IgD-negative memory B cell (primary cell): ENCODE data around the gene SERPINB5. TPM values are rescaled to one million over a fixed set of nuclear protein-coding genes. Genes with fewer than 3 reads are reported as not detected.

Experiments
- H3K27ac Mint-ChIP-seq, 3 donors: one replicate each; pipeline ENCODE4 v1.8.0; 2020 to 2022; ENCODE audit warnings: mild to moderate bottlenecking in 3 of 3, mixed read lengths in 3 of 3, moderate library complexity in 1 of 3
- H3K27me3 Mint-ChIP-seq: one replicate; pipeline ENCODE4 v1.8.0; 2021; ENCODE audit warnings: mixed read lengths
- H3K36me3 Mint-ChIP-seq: one replicate; pipeline ENCODE4 v1.8.0; 2020; ENCODE audit warnings: mild to moderate bottlenecking, mixed read lengths
- H3K4me1 Mint-ChIP-seq, 3 donors: one replicate each; pipeline ENCODE4 v1.8.0; 2020 to 2022; ENCODE audit warnings: mixed read lengths in 3 of 3, mild to moderate bottlenecking in 1 of 3
- H3K4me3 Mint-ChIP-seq, 4 donors: one replicate each; pipeline ENCODE4 v1.8.0; 2020 to 2022; ENCODE audit warnings: mild to moderate bottlenecking in 4 of 4, mixed read lengths in 4 of 4, moderate library complexity in 3 of 4
- H3K9me3 Mint-ChIP-seq, 3 donors: one replicate each; pipeline ENCODE4 v1.8.0; 2020 to 2021; ENCODE audit warnings: mixed read lengths in 3 of 3, mild to moderate bottlenecking in 1 of 3
- polyA plus RNA-seq: library from polyadenylated mRNA; unstranded; fragments of 300-500 nt; fragmentation: Illumina TruSeq; gene quantifications from one replicate; pipeline ENCODE4 v1.2.3, GENCODE V29; 2021

Gene SERPINB5
- polyA plus RNA-seq, 1 donor from 2014 or later, result not detected

- H3K27me3 Mint-ChIP-seq, result peaks cover 5% of the 10 kb centered on the region
Observed at GRCh38 chr18:63528863-63529492, 52.2 kb downstream of the SERPINB5 start.

DNA sequence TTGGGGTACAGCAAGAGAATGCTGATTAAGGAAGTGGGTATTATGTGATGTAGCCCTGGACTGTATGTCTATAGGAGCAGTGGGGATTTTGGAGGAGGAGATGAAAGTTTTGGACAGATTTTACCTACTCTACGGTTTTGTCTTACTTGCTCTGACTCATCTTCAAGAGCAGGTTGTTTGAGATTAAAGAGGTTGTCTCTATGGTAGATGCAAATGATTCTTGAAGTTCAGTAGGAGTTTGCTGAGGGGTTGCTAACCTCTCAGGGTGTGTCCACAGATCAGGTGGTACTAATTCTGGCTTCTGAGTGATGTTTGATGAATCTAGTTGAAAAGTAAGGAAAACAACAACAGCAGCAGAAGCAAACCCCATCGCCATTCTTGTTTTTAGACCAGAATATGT is 55.7 kb downstream of the SERPINB5 start:
- H3K4me3 Mint-ChIP-seq, result no peak overlapping the region
- no peaks in the 10 kb centered on the region for H3K4me1 Mint-ChIP-seq
- H3K36me3 Mint-ChIP-seq, result no peaks in the 10 kb centered on the region
- H3K9me3 Mint-ChIP-seq, result no peaks in the 10 kb centered on the region
- H3K27ac Mint-ChIP-seq, result no peak overlapping the region
- H3K27me3 Mint-ChIP-seq, result peaks cover 13% of the 10 kb centered on the region

More at GRCh38 chr18:63528863-63529492, 52.2 kb downstream of the SERPINB5 start:
- Mint-ChIP-seq H3K4me3 (peak overlapping the region in 1 of 4 donors; percentile 14), H3K36me3 (no peaks in the 10 kb centered on the region), H3K27ac (no peak overlapping the region), H3K9me3 (no peaks in the 10 kb centered on the region), H3K4me1 (no peaks in the 10 kb centered on the region)

- no peak overlapping the region for H3K4me3 Mint-ChIP-seq
- H3K4me1 Mint-ChIP-seq, result no peaks in the 10 kb centered on the region
- H3K36me3 Mint-ChIP-seq, result no peaks in the 10 kb centered on the region
- no peak overlapping the region for H3K27ac Mint-ChIP-seq
- H3K9me3 Mint-ChIP-seq, result no peaks in the 10 kb centered on the region
- H3K27me3 Mint-ChIP-seq, result peaks cover 15% of the 10 kb centered on the region
Observed at GRCh38 chr18:63534615-63535014, 57.9 kb downstream of the SERPINB5 start.

DNA sequence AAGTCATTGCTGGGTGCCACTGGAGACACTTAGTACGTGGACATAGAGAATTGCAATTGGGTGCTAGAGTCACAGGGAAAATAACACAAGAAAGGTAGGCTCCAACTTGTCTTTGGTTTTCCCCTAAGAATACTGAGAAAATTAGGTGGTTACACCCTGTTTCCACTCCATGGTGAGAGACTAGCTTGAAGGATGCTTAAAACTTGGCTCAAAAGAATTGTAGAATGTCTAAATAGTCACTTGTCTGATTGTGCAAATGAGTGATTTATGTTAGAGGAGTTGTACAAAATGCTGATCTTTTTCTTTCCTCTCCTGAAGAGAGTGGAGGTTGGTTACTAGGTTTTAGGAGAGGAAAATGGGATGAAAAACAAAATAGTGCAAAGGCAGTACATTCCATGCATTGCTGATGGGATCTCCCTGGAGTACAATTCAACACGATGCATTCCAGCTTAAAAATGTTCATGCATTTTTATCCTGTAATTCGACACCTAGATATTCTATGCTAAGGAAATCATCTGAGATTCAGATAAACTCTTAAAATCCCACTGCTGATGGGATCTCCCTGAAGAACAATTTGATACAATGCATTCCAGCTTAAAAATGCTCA is 63.2 kb downstream of the SERPINB5 start:
- Mint-ChIP-seq H3K36me3 (peaks cover 1% of the 10 kb centered on the region), H3K4me3 (no peak overlapping the region), H3K9me3 (no peaks in the 10 kb centered on the region), H3K4me1 (no peaks in the 10 kb centered on the region), H3K27ac (no peak overlapping the region), H3K27me3 (peaks cover 2% of the 10 kb centered on the region)

DNA sequence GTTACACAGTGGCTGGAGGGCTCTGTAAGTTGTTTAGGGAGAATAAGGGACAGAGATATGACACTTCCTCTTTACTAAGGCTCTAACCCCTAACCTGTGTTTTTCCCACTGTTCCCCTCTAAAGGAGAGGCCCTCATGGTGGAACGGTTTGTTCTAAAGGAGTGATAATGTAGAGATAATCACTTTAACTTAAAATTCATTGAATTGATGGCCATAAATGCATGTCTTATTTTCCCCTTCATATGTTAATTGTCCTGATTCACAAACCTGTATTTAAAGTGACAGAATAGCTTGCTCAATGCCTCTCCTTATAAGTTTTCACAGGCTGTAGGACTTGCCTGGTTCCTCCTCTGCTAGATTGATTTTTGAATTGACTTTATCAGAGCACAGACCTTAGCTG is 65.3 kb downstream of the SERPINB5 start, which contains the start of gene SERPINB12:
SERPINB12 (plus strand) TSS at position 301 of the 400 bp plus-strand sequence. CDS start 13,791 bp downstream, outside the sequence.
- Mint-ChIP-seq H3K4me3 (no peak within 1 kb of the TSS), H3K4me1 (no peaks in the 10 kb centered on the region), H3K27me3 (peaks cover 3% of the 10 kb centered on the region)

DNA sequence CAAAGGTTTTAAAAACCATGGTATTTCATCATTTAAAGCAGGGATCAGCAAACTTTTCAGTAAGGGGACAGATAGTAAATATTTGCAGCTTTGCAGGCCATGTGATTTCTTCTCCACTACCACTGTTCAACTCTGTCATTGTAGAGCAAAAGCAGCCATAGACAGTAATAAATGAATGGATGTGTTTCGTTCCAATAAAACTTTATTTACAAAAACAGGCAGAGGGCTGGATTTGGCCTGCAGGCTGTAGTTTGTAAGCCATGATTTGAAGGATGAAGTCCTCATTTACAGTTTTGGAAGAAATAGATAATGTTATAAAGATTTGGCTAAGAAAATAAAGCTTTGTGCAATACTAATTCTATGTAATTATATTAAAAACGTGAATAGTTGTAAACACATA is 67.3 kb downstream of the SERPINB5 start:
- Mint-ChIP-seq H3K27me3 (peaks cover 5% of the 10 kb centered on the region), H3K9me3 (no peaks in the 10 kb centered on the region), H3K4me3 (no peak overlapping the region), H3K36me3 (peaks cover 1% of the 10 kb centered on the region), H3K27ac (no peak overlapping the region), H3K4me1 (no peaks in the 10 kb centered on the region)

More for the DNA sequence above, 65.3 kb downstream of the SERPINB5 start, which contains the start of gene SERPINB12:
- peaks cover 1% of the 10 kb centered on the region for H3K36me3 Mint-ChIP-seq
- no peaks in the 10 kb centered on the region for H3K9me3 Mint-ChIP-seq
- H3K27ac Mint-ChIP-seq, result no peak within 1 kb of the TSS

DNA sequence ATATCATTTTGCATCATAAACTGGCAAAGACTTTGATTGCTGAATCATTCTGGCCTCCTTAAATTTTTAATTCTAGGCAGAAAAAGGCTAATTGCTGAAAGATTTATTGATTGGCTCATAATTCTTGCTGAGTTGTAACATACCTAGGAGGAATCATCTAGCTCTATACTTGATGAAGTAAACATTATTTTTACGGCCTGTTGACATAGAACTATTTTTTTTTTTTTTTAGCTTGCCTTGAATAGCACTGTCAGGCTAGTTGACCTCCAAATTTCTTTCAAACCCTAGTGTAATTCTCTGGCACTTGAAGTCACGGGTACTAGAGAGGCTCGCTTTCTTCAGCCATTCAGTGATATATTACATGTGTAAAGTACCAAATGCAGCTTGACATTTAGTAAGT is 68.2 kb downstream of the SERPINB5 start:
- Mint-ChIP-seq H3K9me3 (no peaks in the 10 kb centered on the region), H3K27ac (no peak overlapping the region), H3K36me3 (peaks cover 1% of the 10 kb centered on the region), H3K4me1 (no peaks in the 10 kb centered on the region), H3K27me3 (peaks cover 7% of the 10 kb centered on the region), H3K4me3 (no peak overlapping the region)

DNA sequence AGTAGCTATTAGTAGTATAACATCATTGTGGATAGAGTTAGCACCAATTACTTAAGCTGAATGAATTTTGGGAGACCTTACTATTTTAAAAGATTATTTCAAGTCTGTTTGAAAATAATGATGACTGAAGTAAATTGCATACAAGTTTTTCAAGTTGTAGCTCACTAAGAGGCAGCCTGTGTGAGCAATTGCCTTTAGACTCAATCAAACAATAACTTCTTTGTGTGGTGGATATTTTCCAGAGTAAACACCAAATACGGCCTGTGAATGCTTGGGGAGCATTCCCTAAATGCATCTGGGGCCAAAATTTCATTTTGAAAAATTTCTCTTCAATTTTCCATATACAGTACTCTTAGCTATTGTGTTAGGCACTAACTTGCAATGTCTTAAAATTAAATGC is 73.3 kb downstream of the SERPINB5 start:
- no peaks in the 10 kb centered on the region for H3K36me3 Mint-ChIP-seq
- no peak overlapping the region for H3K4me3 Mint-ChIP-seq
- H3K4me1 Mint-ChIP-seq, result peaks cover 0 to 2% (median 2%) of the 10 kb centered on the region in 3 donors
- no peaks in the 10 kb centered on the region for H3K9me3 Mint-ChIP-seq
- no peak overlapping the region for H3K27ac Mint-ChIP-seq
- peaks cover 7% of the 10 kb centered on the region for H3K27me3 Mint-ChIP-seq

GRCh38 chr18:63551769-63552168 is 75.0 kb downstream of the SERPINB5 start:
- Mint-ChIP-seq H3K4me1 (peaks cover 0 to 2% (median 2%) of the 10 kb centered on the region in 3 donors), H3K36me3 (no peaks in the 10 kb centered on the region), H3K4me3 (no peak overlapping the region), H3K9me3 (no peaks in the 10 kb centered on the region), H3K27me3 (peaks cover 7% of the 10 kb centered on the region), H3K27ac (no peak overlapping the region)

- no peak overlapping the region for H3K27ac Mint-ChIP-seq
- peaks cover 0 to 2% (median 2%) of the 10 kb centered on the region in 3 donors for H3K4me1 Mint-ChIP-seq
- no peaks in the 10 kb centered on the region for H3K9me3 Mint-ChIP-seq
- H3K4me3 Mint-ChIP-seq, result no peak overlapping the region
- no peaks in the 10 kb centered on the region for H3K36me3 Mint-ChIP-seq
- H3K27me3 Mint-ChIP-seq, result peaks cover 6% of the 10 kb centered on the region
Observed at GRCh38 chr18:63552581-63552980, 75.8 kb downstream of the SERPINB5 start.

DNA sequence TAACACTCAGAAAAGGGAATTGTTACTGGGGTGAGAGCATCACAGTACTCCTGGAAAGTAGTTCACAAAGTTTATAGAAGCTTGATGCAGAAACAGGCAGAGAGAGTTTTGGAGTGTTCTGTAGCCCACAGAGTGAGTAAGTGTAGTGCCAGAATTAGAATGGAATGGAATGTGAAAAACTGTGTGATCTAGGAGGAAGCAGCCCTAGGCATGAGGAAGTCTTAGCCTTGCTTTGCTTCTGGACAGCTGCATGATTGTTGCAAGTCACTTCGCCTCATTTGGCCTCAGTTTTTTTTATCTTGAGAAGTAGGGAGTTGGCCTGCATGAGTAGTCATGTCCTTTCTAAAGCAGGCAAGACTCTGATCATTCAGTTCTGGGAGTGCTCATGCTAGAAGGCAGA is 76.3 kb downstream of the SERPINB5 start:
- Mint-ChIP-seq H3K27me3 (peaks cover 2% of the 10 kb centered on the region), H3K4me1 (peaks cover 0 to 2% (median 2%) of the 10 kb centered on the region in 3 donors), H3K36me3 (no peaks in the 10 kb centered on the region), H3K4me3 (no peak overlapping the region), H3K9me3 (no peaks in the 10 kb centered on the region), H3K27ac (no peak overlapping the region)

Other genes with a start within 250 kb of the SERPINB5 start
- 36.2 TPM for gene BCL2, start 157.2 kb upstream of the SERPINB5 start, polyA plus RNA-seq
- gene KDSR, start 109.8 kb upstream of the SERPINB5 start, polyA plus RNA-seq, result 40.2 TPM
- 66.0 TPM for gene VPS4B, start 54.5 kb upstream of the SERPINB5 start, polyA plus RNA-seq
- gene SERPINB12, start 65.4 kb downstream of the SERPINB5 start, polyA plus RNA-seq, result not detected
- gene SERPINB13, start 110.4 kb downstream of the SERPINB5 start, polyA plus RNA-seq, result not detected
- not detected for gene SERPINB4, start 167.3 kb downstream of the SERPINB5 start, polyA plus RNA-seq
- gene SERPINB3, start 184.9 kb downstream of the SERPINB5 start, polyA plus RNA-seq, result not detected
- not detected for gene SERPINB11, start 226.0 kb downstream of the SERPINB5 start, polyA plus RNA-seq